ENCODE measurements around the gene IMMP2L. TPM values are rescaled to one million over a fixed set of nuclear protein-coding genes. Genes with fewer than 3 reads are reported as not detected.

Gene IMMP2L
- total RNA-seq, 6 experiments from 2014 or later = 14.2 to 25.3 (median 19.7) TPM

- no peak overlapping the region for H3K4me3 ChIP-seq
- WGBS (ENCODE audit: insufficient coverage, low coverage, low lambda C conversion rate, missing lambda C conversion rate) = 88% methylated on average over 4 of the region's 4 CpGs
- no peaks in the 10 kb centered on the region for H3K27me3 ChIP-seq
- H3K9me3 ChIP-seq = no peaks in the 10 kb centered on the region
- no peak overlapping the region for H3K27ac ChIP-seq
- H3K4me1 ChIP-seq = no peaks in the 10 kb centered on the region
- intact Hi-C loops (cut with DNase I) = no loop called here
- ATAC-seq (no peak), DNase-seq (no peak)
- TF ChIP-seq CTCF (IDR thresholded peaks at IDR 0.05) (no peak), POLR2A (IDR thresholded peaks at IDR 0.05) (no peak)
- no peaks in the 10 kb centered on the region for H3K36me3 ChIP-seq
Observed at GRCh38 chr7:111010798-111011197, 551.5 kb downstream of the IMMP2L start.

GRCh38 chr7:111009526-111010040 is 552.7 kb downstream of the IMMP2L start:
- Histone ChIP-seq H3K4me1 (no peaks in the 10 kb centered on the region), H3K4me3 (no peak overlapping the region), H3K27ac (no peak overlapping the region), H3K27me3 (no peaks in the 10 kb centered on the region), H3K9me3 (no peaks in the 10 kb centered on the region), H3K36me3 (no peaks in the 10 kb centered on the region)
- intact Hi-C loops (cut with DNase I) = no loop called here
- DNase-seq = no peak
- ATAC-seq = no peak
- TF ChIP-seq CTCF (IDR thresholded peaks at IDR 0.05) (no peak), POLR2A (IDR thresholded peaks at IDR 0.05) (no peak)
- WGBS (ENCODE audit: insufficient coverage, low coverage, low lambda C conversion rate, missing lambda C conversion rate) = 41% methylated on average over 1 of the region's 1 CpG

- no peaks in the 10 kb centered on the region for H3K9me3 ChIP-seq
- no peak overlapping the region for H3K4me3 ChIP-seq
- TF ChIP-seq POLR2A (IDR thresholded peaks at IDR 0.05) (no peak), CTCF (IDR thresholded peaks at IDR 0.05) (no peak)
- H3K36me3 ChIP-seq = no peaks in the 10 kb centered on the region
- DNase-seq (no peak), ATAC-seq (no peak)
- H3K4me1 ChIP-seq = no peaks in the 10 kb centered on the region
- H3K27me3 ChIP-seq = no peaks in the 10 kb centered on the region
- 96% methylated on average over 2 of the region's 2 CpGs for WGBS (ENCODE audit: insufficient coverage, low coverage, low lambda C conversion rate, missing lambda C conversion rate)
- H3K27ac ChIP-seq = no peak overlapping the region
- intact Hi-C loops (cut with DNase I) = no loop called here
Observed at GRCh38 chr7:111006691-111007090, 555.6 kb downstream of the IMMP2L start.

GRCh38 chr7:111006040-111006439 is 556.3 kb downstream of the IMMP2L start:
- no peaks in the 10 kb centered on the region for H3K36me3 ChIP-seq
- no peaks in the 10 kb centered on the region for H3K27me3 ChIP-seq
- no peaks in the 10 kb centered on the region for H3K9me3 ChIP-seq
- intact Hi-C loops (cut with DNase I) = no loop called here
- TF ChIP-seq POLR2A (IDR thresholded peaks at IDR 0.05) (no peak), CTCF (IDR thresholded peaks at IDR 0.05) (no peak)
- no peak overlapping the region for H3K27ac ChIP-seq
- ATAC-seq (no peak), DNase-seq (no peak)
- 61% methylated on average over 3 of the region's 3 CpGs for WGBS (ENCODE audit: insufficient coverage, low coverage, low lambda C conversion rate, missing lambda C conversion rate)
- no peaks in the 10 kb centered on the region for H3K4me1 ChIP-seq
- no peak overlapping the region for H3K4me3 ChIP-seq

- no peak for ATAC-seq
- intact Hi-C loops (cut with DNase I) = no loop called here
- Histone ChIP-seq H3K4me1 (no peaks in the 10 kb centered on the region), H3K27me3 (no peaks in the 10 kb centered on the region), H3K27ac (no peak overlapping the region), H3K9me3 (no peaks in the 10 kb centered on the region), H3K4me3 (no peak overlapping the region), H3K36me3 (no peaks in the 10 kb centered on the region)
- no peak for DNase-seq
- no peak for TF ChIP-seq CTCF (IDR thresholded peaks at IDR 0.05)
- no peak for TF ChIP-seq POLR2A (IDR thresholded peaks at IDR 0.05)
- 42% methylated on average over 1 of the region's 1 CpG for WGBS (ENCODE audit: insufficient coverage, low coverage, low lambda C conversion rate, missing lambda C conversion rate)
Observed at GRCh38 chr7:111005445-111005844, 556.8 kb downstream of the IMMP2L start.

Data from right lobe of liver (tissue), 6 donors.